IPS-15b (cell line): ENCODE data around the gene ALDH4A1.
A peak's percentile ranks its signal among the peaks of the same experiment; 100 is the strongest.

Experiments used
- H3K27me3 ChIP-seq: one replicate; pipeline ENCODE4 v1.6.1; 2013; ENCODE audit warnings: low read length; ENCODE audit not compliant: control insufficient read depth, insufficient read depth
- H3K36me3 ChIP-seq: one replicate; pipeline ENCODE4 v1.6.1; 2013; ENCODE audit warnings: low read length; ENCODE audit not compliant: control insufficient read depth, insufficient read depth
- H3K4me1 ChIP-seq: one replicate; pipeline ENCODE4 v1.6.1; 2013; ENCODE audit warnings: mild to moderate bottlenecking, low read length; ENCODE audit not compliant: control insufficient read depth, insufficient read depth
- H3K4me3 ChIP-seq: one replicate; pipeline ENCODE4 v1.5.1; 2013; ENCODE audit warnings: low read depth, low read length
- H3K9ac ChIP-seq: one replicate; pipeline ENCODE4 v1.6.1; 2013; ENCODE audit warnings: low read depth, mild to moderate bottlenecking, low read length
- H3K9me3 ChIP-seq: one replicate; pipeline ENCODE4 v1.6.1; 2013; ENCODE audit warnings: mild to moderate bottlenecking, low read length; ENCODE audit not compliant: control insufficient read depth, insufficient read depth

Gene ALDH4A1

DNA sequence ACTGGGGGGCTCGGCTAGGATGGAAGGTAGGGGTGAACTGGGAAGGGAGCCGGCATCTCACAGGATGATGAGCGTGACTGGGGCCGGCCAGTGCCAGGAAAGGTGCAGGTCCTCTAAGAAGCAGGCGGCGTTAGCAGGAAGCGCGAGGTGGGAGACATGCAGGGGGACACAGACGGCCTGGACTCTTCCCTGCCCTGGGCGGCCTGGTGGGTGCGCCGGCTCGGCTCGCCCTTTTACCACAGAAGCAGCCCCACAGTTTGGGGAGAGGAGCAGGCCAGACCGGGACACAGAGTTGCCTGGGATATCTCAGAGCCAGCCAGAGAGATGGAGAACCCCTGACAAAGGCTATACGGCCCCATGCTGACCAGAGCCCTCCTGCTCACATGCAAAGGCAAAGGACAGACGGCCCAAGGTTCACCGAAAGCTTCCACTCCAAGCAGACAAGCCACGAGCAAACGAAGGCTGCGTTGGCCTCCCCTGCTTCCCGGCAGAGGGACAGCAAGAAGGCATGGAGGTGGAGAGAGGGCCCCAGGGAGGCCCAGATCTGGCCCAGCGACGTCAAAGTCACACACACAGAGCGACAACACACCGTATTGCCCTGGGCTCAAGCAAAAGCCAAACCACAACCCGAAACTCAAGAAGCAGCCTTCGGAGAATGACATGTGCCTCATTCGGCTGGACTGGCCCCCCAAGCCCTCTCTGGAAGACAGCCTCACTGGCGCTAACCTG, 14.9 kb upstream of the ALDH4A1 start:
- Histone ChIP-seq H3K4me3 (no peak overlapping the region), H3K27me3 (no peaks in the 10 kb centered on the region), H3K36me3 (peaks cover 2% of the 10 kb centered on the region), H3K9ac (no peak overlapping the region), H3K4me1 (no peaks in the 10 kb centered on the region), H3K9me3 (no peaks in the 10 kb centered on the region)

DNA sequence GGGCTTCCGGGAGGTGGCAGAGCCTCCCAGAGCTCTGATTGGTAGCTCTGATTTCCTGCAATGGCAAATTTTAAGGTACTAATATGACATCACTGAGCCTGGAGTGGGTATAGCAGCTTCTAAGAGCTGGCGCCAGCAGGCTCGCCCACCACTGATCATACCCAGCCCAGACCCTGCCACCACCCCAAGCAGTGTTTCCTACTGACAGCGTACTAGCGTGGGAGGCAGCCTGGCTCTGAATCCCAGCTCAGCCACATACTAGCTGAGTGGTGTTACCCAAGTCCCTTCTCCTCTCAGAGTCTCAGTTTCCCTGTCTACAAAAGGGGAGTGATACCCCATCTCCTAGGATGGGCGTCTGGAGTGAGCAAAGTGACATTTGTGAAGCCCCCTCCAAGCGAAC, 13.0 kb upstream of the ALDH4A1 start:
- peaks cover 9% of the 10 kb centered on the region for H3K36me3 ChIP-seq
- H3K4me3 ChIP-seq, result no peak overlapping the region
- no peak overlapping the region for H3K9ac ChIP-seq
- H3K9me3 ChIP-seq, result no peaks in the 10 kb centered on the region
- H3K27me3 ChIP-seq, result no peaks in the 10 kb centered on the region
- H3K4me1 ChIP-seq, result no peaks in the 10 kb centered on the region

DNA sequence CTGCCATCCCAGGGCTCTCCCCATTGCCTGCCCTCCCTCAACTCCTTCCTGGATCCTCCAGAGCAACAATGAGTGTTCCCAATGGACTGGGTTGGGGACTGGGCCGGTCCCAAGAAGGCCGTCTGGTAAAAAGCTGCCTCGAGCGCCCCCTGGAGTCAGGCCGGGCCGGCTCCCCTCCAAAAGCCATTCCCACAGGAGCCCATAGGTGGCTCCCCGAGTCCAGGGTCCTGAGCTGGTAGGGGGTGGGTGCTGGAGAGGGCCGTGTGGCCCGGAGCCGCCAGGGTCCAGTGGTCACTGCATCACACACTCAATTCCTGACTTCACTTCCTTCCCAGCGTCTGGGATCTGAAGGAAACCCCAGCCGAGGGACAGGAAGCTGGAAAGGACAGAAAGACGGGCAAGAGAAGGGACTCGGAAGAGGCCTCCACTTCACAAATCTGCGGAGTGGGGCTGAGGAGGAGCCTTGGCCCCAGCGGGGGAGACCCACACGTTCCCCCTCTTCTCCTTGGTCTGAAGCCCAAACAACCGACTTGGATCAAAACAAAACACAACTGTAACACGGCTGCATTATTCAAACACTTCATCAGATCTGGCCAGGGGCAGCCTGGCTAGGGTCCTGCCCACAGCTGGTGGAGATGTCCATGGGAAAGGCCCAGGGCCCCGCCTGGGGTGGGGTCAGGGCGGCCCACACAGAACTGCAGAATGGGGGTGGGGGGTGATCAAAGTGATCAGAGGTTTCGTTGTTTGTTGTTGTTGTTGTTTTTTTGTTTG, 10.9 kb upstream of the ALDH4A1 start:
- no peaks in the 10 kb centered on the region for H3K4me1 ChIP-seq
- H3K27me3 ChIP-seq, result no peaks in the 10 kb centered on the region
- H3K36me3 ChIP-seq, result peaks cover 9% of the 10 kb centered on the region
- no peaks in the 10 kb centered on the region for H3K9me3 ChIP-seq
- no peak overlapping the region for H3K4me3 ChIP-seq
- no peak overlapping the region for H3K9ac ChIP-seq

DNA sequence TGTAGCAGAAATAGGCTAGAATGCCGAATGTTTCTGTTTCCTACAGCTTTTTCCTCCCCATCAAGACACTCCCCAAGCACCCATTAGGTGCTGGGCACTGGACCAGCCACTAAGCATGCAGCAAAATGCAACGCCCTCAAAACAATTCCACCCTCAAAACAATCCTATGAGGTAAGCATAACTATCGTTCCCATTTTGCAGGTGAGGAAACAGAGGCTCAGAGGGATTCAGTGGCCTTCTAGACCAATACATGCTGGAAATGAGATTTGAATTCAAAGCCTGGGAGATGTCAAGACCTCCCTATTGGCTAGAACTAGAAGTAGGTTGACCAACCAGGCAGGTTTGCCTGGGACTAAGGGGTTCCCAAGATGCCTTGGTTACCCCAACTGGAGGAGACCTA, 10.2 kb upstream of the ALDH4A1 start:
- H3K36me3 ChIP-seq, result peaks cover 9% of the 10 kb centered on the region
- H3K9me3 ChIP-seq, result no peaks in the 10 kb centered on the region
- H3K27me3 ChIP-seq, result no peaks in the 10 kb centered on the region
- no peak overlapping the region for H3K4me3 ChIP-seq
- H3K9ac ChIP-seq, result no peak overlapping the region
- H3K4me1 ChIP-seq, result no peaks in the 10 kb centered on the region

DNA sequence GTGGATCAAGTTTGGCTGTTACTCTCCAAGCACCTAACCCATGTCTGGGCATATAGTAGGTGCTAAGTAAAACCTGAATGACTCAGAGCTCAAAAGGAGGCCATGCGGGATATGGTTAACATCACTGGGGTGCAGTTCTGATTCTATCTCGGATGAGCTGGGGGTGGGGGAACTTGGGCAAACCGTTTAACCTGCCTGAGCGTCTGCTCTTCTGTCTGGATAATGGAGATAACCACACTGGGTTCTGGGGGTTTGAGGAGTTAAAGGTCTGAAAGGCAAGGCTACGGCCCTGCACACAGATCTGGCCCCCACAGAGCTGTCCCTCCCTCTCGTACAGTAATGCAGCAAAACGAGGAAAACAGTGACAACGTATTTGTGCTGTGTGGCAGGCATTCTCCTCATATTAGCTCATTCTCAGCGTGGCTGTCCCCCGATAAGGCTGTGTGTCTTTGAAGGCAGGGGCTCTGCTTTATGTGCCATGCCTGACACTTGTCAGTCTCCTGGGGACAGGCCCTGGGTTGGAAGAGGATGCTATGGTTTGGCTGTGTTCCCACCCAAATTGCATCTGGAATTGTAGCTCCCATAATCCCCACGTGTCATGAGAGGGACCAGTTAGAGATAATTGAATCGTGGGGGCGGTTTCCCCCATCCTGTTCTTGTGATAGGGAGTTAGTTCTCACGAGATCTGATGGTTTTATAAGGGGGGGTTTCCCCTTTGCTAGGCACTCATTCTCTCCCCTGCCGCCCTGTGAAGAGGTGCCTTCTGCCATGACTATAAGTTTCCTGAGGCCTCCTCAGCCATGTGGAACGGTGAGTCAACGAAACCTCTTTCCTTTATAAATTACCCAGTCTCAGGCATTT, 6.8 kb upstream of the ALDH4A1 start:
- Histone ChIP-seq H3K36me3 (peaks cover 7% of the 10 kb centered on the region), H3K4me3 (no peak overlapping the region), H3K9me3 (no peaks in the 10 kb centered on the region), H3K9ac (no peak overlapping the region), H3K27me3 (no peaks in the 10 kb centered on the region), H3K4me1 (no peaks in the 10 kb centered on the region)

DNA sequence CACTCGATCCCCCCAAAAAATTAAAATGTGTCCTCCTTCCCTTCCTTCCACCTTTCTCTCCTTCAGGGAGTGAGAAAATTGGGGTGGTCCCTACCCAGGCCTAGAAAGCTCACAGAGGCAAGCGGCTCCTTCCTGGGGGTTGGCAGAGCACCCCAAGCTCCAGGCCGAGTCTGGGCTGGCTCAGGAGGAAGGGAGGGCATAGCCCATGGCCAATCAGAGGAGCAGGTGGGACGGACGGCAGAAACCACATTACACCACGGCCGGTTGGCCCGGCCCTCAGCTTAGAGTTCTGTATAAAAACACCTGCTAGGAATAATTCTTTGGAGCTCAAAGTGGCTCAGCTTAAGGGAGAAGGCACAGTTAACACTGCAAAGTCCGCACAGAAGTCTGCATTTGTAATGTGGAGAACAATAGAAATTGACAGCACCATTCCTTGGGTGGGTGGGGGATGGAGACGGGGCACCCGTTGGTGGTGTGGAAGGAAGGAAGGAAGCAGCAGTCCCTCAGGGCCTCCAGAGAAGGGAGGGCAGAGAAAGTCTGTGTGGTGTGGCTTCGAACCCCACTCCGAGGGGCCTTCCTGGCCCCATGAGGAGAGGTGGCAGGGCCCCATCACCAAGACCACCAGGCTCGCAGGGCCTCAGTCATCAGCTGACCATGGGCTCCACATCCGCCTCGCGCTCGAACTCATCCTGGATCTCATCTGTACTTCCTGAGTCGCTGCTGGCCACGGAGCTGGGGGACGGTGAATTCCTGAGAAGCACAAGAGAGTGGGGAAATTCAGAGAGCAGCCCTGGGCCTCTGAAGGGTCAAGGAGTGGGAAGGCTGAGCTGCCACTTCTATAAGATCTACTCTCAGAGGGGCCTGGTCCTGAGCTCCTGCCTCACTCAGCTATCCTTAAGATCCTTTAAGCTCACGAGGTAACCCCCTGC, 5.8 kb upstream of the ALDH4A1 start:
- H3K4me3 ChIP-seq, result no peak overlapping the region
- peaks cover 7% of the 10 kb centered on the region for H3K36me3 ChIP-seq
- H3K9me3 ChIP-seq, result no peaks in the 10 kb centered on the region
- no peaks in the 10 kb centered on the region for H3K4me1 ChIP-seq
- no peaks in the 10 kb centered on the region for H3K27me3 ChIP-seq
- H3K9ac ChIP-seq, result no peak overlapping the region

DNA sequence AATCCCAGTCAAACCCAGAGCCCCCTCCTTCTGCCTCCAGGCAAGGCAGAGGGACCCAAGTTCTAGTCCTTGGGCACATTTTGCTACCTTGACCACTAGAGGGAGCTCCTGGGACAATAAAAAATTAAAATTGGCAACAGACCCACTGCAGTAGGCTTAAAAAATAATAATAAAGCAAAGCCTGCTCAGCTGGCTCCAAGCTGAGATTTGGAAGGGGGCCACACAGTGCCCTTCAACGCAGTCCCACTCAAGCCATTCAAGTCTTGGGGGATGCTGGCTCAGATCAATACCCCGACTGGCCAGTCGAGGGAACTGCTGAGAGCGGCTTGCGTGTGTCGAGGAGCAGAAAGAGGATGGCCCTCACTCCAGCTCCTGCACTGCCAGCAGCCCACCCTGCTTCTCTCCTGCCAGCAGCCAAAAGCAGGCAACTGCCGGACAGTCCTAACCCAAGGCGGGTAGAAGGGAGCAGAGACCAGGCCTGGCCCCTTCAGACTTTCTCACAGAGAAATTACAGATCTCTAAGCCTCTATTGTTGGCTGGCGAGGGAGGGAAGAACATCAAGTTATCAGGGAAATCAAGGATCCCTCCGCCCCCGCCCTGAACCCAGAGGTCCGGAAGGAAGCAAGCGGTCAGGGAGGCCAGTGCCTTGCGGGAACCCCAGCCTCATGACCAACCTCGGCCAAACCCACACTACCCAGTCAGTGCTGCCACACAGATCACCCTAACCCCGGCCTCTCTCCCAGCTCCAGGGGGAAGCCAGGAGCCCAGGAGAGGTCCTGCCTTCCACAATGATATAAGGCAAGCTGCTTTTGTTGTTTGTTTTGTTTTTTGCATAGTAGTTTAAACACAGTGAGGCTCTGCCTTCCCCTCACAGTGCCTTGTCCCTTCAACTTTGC, 4.9 kb upstream of the ALDH4A1 start:
- Histone ChIP-seq H3K4me3 (no peak overlapping the region), H3K27me3 (no peaks in the 10 kb centered on the region), H3K9me3 (no peaks in the 10 kb centered on the region), H3K4me1 (no peaks in the 10 kb centered on the region), H3K9ac (no peak overlapping the region), H3K36me3 (peaks cover 7% of the 10 kb centered on the region)

DNA sequence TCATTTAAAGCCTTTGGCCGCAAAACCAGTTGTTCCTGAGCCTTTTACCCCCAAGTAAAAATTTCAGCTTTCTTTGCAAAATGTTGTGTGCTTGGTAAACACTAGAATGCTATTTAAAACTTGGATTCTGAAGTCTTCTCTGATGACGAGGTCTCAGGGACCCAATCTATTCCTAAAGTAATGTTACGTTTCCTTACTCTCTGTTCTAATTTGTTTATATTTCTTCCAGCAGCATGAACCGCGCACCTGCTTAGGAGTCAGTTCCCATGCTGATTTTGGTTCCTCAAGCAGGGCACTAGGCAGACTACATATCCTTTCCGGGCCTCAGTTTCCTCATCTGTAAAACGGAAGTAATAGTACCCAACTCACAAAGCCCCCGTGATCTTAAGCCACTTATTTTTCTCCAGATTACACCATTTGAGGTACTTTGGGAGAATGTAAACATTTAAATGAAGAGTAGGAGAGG, 969 bp upstream of the ALDH4A1 start:
- Histone ChIP-seq H3K4me1 (no peaks in the 10 kb centered on the region), H3K36me3 (no peaks in the 10 kb centered on the region), H3K27me3 (no peaks in the 10 kb centered on the region), H3K9me3 (no peaks in the 10 kb centered on the region), H3K4me3 (peak overlapping the region; percentile 74), H3K9ac (no peak overlapping the region)

DNA sequence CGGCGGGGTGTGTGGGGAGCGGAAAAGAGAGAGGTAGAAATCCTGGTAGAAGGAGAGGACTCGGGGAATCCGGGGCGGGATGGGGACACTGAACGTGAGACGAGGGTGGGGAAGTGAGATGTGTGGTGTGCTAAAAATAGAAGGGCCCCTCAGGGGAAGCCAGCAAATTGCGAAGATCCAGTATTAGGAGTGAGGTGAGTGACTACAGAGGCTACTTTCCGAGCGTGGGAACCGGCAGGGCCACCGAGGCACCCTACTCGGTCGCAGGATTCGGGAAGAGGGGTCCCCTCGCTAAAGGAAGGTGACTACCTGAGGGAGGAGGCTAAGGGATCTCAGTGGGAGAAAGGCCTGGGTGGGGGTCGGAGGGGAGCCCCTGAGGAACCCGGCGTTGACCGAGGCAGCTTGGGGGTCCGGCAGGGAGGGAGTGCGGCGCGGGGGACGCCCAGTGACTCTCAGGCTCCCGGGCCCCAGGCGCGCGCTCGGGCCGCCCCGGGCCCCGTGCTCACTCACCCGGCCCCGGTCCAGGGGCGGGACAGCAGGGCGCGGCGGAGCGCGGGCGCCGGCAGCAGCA, 318 bp downstream of the ALDH4A1 start:
- Histone ChIP-seq H3K4me3 (peak overlapping the region; percentile 82), H3K9ac (peak overlapping the region; percentile 96), H3K4me1 (no peaks in the 10 kb centered on the region), H3K9me3 (no peaks in the 10 kb centered on the region), H3K27me3 (no peaks in the 10 kb centered on the region), H3K36me3 (no peaks in the 10 kb centered on the region)
